HG02763 (cell line): ENCODE results near the gene IGFBP5.

ENCODE experiments used
- ATAC-seq: cut with Tn5 transposase; IDR thresholded peaks from one replicate; pipeline ENCODE4 v1.9.1; 2021; ENCODE audit warnings: mild to moderate bottlenecking, moderate library complexity; ENCODE audit not compliant: unreplicated experiment

Gene IGFBP5

GRCh38 chr2:216689397-216689796 lies 6.0 kb downstream of the IGFBP5 start:
- no peak for ATAC-seq

GRCh38 chr2:216688731-216689340 lies 6.5 kb downstream of the IGFBP5 start:
- ATAC-seq, result no peak

GRCh38 chr2:216687646-216688045 lies 7.7 kb downstream of the IGFBP5 start:
- no peak for ATAC-seq

GRCh38 chr2:216687111-216687510 lies 8.2 kb downstream of the IGFBP5 start:
- no peak for ATAC-seq

GRCh38 chr2:216685327-216685875 lies 9.9 kb downstream of the IGFBP5 start:
- no peak for ATAC-seq

GRCh38 chr2:216683846-216684245 lies 11.5 kb downstream of the IGFBP5 start:
- no peak for ATAC-seq

- no peak for ATAC-seq
These were observed 13.7 kb downstream of the IGFBP5 start for GRCh38 chr2:216681683-216682082.

GRCh38 chr2:216680951-216681629 lies 14.3 kb downstream of the IGFBP5 start:
- ATAC-seq, result no peak

- no peak for ATAC-seq
These were observed 15.7 kb downstream of the IGFBP5 start for GRCh38 chr2:216679658-216680024.

- ATAC-seq, result no peak
These were observed 16.3 kb downstream of the IGFBP5 start for GRCh38 chr2:216678813-216679657.

- no peak for ATAC-seq
These were observed 17.3 kb downstream of the IGFBP5 start for GRCh38 chr2:216678098-216678465.

GRCh38 chr2:216677439-216678097 lies 17.8 kb downstream of the IGFBP5 start:
- ATAC-seq, result no peak

- ATAC-seq, result no peak
These were observed 18.7 kb downstream of the IGFBP5 start for GRCh38 chr2:216676630-216677029.

- no peak for ATAC-seq
These were observed 21.0 kb downstream of the IGFBP5 start for GRCh38 chr2:216674376-216674775.

GRCh38 chr2:216673609-216674008 lies 21.7 kb downstream of the IGFBP5 start:
- ATAC-seq, result no peak

GRCh38 chr2:216673021-216673420 lies 22.3 kb downstream of the IGFBP5 start:
- ATAC-seq, result no peak

GRCh38 chr2:216672466-216672865 lies 22.9 kb downstream of the IGFBP5 start:
- ATAC-seq, result no peak

GRCh38 chr2:216671791-216672343 lies 23.5 kb downstream of the IGFBP5 start:
- ATAC-seq, result no peak

GRCh38 chr2:216671081-216671411 lies 24.3 kb downstream of the IGFBP5 start:
- no peak for ATAC-seq

GRCh38 chr2:216670266-216671080 lies 24.9 kb downstream of the IGFBP5 start:
- no peak for ATAC-seq
